Dendritic cell treated with granulocyte-macrophage colony-stimulating factor and Interleukin-4, amounts not matched to agents 40 ng/mL and 50 ng/mL, for 4 days (primary cell): ENCODE data around the gene SPECC1L.
"Not testable (repeated sequence)": the region's sequence is repeated elsewhere in the genome, so short reads cannot be mapped to it uniquely, and the experiment has no call there.

Experiments
- H3K27ac Mint-ChIP-seq: one replicate; pipeline ENCODE4 v1.8.0; 2022; ENCODE audit warnings: mild to moderate bottlenecking, mixed read lengths
- H3K27me3 Mint-ChIP-seq: one replicate; pipeline ENCODE4 v1.8.0; 2022; ENCODE audit warnings: mild to moderate bottlenecking, mixed read lengths
- H3K36me3 Mint-ChIP-seq: one replicate; pipeline ENCODE4 v1.8.0; 2022; ENCODE audit warnings: low read depth, mixed read lengths
- H3K4me1 Mint-ChIP-seq: one replicate; pipeline ENCODE4 v1.8.0; 2022; ENCODE audit warnings: low read depth, mixed read lengths
- H3K4me3 Mint-ChIP-seq: one replicate; pipeline ENCODE4 v1.8.0; 2022; ENCODE audit warnings: mild to moderate bottlenecking, moderate library complexity, mixed read lengths
- H3K9me3 Mint-ChIP-seq: one replicate; pipeline ENCODE4 v1.8.0; 2022; ENCODE audit warnings: mixed read lengths
- intact Hi-C: fragments of 100-400 bp; cut with micrococcal nuclease; formaldehyde crosslinking; loops from one replicate; pipeline ENCODE4 v1.15.0; 2022

Gene SPECC1L

DNA sequence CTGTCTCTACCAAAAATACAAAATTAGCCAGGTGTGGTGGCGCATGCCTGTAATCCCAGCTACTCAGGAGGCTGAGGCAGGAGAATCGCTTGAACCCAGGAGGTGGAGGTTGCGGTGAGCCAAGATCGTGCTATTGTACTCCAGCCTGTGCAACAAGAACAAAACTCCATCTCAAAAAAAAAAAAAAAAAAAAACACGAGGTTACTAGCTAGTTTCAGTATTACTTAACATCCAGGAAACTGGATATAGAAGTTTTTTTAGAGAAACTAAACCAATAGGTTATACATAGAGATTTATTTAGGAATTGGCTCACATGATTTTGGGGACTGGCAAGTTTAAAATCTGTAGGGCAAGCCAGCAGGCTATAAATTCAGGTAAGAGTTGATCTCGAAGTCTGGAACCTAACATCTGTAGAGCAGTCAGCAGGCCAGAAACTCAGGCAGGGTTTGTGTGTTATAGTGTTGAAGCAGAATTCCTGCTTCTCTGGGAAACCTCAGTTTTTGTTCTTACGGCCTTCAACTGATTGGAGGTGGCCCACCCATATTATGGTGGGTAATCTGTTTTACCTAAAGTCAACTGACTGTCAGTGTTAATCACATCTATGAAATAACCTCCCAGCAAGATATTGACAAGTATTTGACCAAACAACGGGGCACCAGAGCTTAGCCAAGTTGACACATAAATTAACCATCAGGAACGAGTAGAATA is 29.5 kb upstream of the SPECC1L start:
- H3K27me3 Mint-ChIP-seq, H3K9me3 Mint-ChIP-seq, intact Hi-C loops: not testable (repeated sequence)
- Mint-ChIP-seq H3K27ac (peak overlapping the region; percentile 88), H3K4me1 (peaks cover 76% of the 10 kb centered on the region), H3K36me3 (peaks cover 78% of the 10 kb centered on the region), H3K4me3 (peak overlapping the region; percentile 59)

DNA sequence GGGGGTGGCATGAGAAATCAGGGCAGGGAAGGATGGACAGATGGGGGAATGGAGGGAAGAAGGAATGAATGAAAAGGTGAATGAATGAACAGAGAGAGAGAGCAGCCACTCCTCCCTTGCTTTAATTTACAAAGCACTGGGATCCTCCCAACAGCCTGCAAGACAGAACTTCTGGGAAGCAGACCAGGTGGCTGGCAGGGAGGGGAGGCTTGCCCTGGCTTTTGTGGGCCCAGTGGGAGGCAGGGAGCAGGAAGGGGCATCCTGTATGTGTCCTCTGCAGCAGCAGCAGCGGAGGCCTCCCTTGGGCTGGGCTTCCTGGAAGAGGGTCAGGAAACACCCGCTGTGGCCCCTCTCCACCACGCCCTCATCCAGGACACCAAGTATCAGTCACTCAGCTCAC is 27.2 kb upstream of the SPECC1L start:
- Mint-ChIP-seq H3K36me3 (peaks cover 56% of the 10 kb centered on the region), H3K27ac (peak overlapping the region; percentile 88), H3K4me3 (peak overlapping the region; percentile 92), H3K4me1 (peaks cover 80% of the 10 kb centered on the region)
- H3K27me3 Mint-ChIP-seq, intact Hi-C loops, H3K9me3 Mint-ChIP-seq: not testable (repeated sequence)

DNA sequence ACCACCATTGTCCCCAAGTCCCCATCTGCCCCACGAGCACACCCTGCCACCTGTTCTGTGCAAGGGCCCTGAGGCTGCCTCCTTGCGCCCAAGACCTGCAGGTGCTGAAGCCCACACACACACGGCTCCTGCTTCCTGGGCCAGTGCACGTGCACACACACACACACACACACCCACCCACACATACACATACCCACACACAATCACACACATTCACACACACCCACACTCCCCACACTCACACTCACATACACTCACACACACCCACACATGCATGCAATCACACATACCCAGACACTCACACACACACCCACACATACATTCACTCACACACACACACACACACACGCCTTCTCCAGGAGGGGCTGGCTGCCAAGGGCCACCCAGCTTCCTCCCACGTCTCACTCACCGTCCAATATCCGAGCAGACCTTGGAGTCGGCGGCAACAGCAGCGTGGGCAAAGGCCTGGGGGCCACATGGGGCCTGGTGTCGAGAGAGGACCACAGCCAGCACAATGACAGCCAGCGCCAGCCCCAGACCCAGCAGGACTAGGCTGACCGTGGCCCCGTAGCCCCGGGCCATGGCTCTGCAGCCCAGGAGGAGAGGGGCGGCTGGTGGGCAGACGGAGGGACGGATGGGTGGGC is 26.4 kb upstream of the SPECC1L start:
- Mint-ChIP-seq H3K36me3 (peaks cover 49% of the 10 kb centered on the region), H3K4me3 (peak overlapping the region; percentile 92), H3K4me1 (peaks cover 75% of the 10 kb centered on the region), H3K9me3 (no peaks in the 10 kb centered on the region), H3K27me3 (no peaks in the 10 kb centered on the region), H3K27ac (peak overlapping the region; percentile 88)
- intact Hi-C loops, result no loop called here

DNA sequence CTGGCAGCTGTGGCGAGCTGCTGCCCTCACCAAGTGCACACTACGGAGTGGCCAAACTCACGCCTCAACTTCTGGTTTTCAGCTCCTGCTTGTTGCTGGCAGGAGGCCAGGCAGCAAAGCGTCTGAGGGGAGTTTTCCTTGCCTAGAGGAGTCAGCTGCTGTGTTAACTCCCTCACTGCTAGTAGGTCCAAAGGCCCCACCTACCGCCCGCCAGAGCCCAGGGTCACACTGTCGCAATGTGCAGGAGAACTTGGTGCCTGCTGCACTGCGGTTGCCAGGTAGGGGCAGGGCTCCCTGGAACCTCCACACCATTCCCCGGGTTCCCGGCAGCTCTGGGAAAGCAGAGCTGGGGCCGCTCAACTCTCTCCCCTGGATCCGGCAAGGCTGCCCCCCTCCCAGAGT is 25.6 kb upstream of the SPECC1L start, which contains the start of gene GGT5:
Gene GGT5, minus strand, starts transcription at position 53 of the 402 bp plus-strand sequence. CDS start 357 bp downstream, outside the sequence.
- H3K27me3 Mint-ChIP-seq, H3K9me3 Mint-ChIP-seq, intact Hi-C loops: not testable (repeated sequence)
- peaks cover 42% of the 10 kb centered on the region for H3K36me3 Mint-ChIP-seq
- peak within 1 kb of the TSS; percentile 92 for H3K4me3 Mint-ChIP-seq
- H3K4me1 Mint-ChIP-seq, result peaks cover 70% of the 10 kb centered on the region
- peak within 1 kb of the TSS; percentile 88 for H3K27ac Mint-ChIP-seq

DNA sequence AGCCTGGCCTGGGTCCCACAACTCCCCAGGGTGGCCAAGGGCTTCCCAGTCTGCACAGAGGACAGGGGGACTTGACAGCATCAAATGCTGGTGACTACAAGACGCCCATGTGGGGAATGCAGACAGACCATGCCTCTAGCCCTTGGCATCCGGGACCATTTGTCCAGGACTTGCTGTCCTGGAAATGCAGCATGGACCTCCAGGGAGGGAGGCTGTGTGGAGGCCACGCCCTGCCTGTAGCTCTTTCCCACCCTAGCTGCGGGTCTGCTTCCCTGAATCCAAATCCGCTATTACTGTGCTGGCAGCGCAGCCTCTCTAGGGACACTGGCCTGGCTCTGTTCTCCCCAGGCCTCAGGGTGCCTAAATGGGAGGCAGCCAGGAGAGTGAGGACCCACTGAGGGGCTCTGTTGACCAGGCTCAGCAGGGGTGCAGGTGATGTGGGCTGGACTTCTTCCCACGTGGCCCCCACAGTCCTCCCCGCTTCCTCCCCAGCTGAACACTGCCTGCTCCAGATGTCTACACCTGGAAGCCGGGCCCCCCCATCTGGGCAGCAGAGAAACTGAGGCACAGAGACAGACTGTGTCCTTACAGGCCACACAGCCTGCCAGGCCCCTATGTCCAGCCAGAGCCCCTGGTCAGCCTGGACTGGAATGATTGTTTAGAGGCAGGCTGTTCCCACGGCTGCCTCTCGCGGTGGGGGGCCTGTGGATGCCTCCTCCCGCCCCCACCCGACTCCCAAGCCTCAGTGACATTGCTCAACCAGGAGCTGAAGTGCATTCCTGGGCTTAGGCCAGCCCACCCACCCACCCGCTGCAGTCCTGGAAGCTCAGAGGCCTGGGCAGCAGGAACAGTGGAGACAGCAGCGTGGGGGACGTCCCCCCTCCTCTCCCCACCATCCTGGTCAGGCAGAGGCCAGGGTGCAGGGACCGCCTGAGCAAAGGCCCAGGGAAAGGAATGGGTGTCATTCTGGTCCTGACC is 24.8 kb upstream of the SPECC1L start:
- peaks cover 61% of the 10 kb centered on the region for H3K4me1 Mint-ChIP-seq
- H3K27ac Mint-ChIP-seq, result peak overlapping the region; percentile 88
- intact Hi-C loops, result loop anchor here (2.0 kb wide), 1 partner anchor 57 kb away; no protein-coding TSS in a partner anchor
- peaks cover 33% of the 10 kb centered on the region for H3K36me3 Mint-ChIP-seq
- H3K9me3 Mint-ChIP-seq, H3K27me3 Mint-ChIP-seq: not testable (repeated sequence)
- H3K4me3 Mint-ChIP-seq, result peak overlapping the region; percentile 92

DNA sequence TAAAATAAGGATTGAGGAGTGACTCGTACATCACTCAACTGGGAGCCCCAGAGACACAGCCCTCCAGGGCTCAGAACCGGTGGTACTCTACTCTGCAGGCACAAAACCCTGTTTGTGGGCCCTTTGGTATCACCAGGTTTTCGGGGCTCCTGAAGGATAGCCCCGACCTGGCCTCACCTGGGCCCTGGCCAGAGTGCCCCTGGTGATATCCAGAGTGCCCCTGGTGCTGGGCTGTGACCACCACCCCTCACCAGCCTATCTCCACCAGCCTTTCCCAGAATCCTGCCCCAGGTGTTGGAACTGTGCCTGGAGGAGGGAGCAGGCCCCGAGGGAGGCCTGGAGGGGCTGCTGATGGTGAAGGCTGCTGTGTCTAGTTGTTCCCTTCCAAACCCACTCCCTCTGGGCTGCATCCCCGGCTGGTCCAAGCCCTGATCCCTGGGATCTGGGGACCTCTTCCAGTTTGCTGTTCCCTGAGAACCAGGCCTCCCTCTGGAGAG is 23.6 kb upstream of the SPECC1L start:
- intact Hi-C loops, result loop anchor here (2.0 kb wide), 1 partner anchor 58 kb away; no protein-coding TSS in a partner anchor
- no peaks in the 10 kb centered on the region for H3K27me3 Mint-ChIP-seq
- peak overlapping the region; percentile 68 for H3K27ac Mint-ChIP-seq
- no peaks in the 10 kb centered on the region for H3K9me3 Mint-ChIP-seq
- peaks cover 52% of the 10 kb centered on the region for H3K4me1 Mint-ChIP-seq
- H3K36me3 Mint-ChIP-seq, result peaks cover 28% of the 10 kb centered on the region
- H3K4me3 Mint-ChIP-seq, result peak overlapping the region; percentile 23

DNA sequence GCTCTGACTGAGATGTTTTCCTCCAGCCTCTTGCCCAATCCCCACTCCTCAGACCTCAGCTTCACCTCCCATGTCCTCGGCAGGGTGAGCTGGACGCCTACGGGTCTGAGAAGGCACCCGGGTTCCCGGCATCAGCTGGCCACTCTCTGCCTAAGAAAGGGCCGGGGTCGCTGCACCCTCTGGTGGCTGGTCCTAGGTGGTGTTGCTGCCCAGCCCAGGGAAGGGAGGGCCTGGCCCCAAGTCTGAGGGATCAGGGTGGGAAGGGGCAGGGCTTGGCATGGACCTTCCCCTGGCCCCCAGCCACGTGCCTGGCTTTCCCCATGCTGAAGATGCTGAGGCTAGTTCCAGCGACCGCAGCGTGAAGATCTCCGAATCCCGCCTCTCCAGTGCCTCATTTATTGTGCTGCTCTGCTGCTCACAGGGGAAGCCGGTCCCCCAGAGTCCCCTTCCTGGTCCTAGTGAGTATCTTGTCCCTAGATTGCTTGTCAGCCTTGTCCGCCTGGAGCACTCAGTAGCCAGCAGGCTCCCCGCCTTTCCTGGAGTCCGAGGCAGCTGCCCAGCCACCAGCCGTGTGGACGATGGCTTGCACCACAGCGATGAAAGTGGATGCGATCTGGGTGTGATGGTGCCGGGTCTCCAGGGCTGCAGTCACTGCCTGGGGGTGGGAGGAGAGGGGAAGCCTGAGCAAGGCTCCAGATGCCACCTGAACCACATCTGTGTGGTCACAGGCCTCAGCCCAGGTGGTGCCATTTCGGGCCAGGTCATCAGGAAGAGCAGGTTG is 22.9 kb upstream of the SPECC1L start:
- Mint-ChIP-seq H3K4me3 (peak overlapping the region; percentile 23), H3K4me1 (peaks cover 45% of the 10 kb centered on the region), H3K27me3 (no peaks in the 10 kb centered on the region), H3K27ac (peak overlapping the region; percentile 68), H3K9me3 (no peaks in the 10 kb centered on the region), H3K36me3 (peaks cover 21% of the 10 kb centered on the region)
- intact Hi-C loops, result loop anchor here (2.0 kb wide), 1 partner anchor 59 kb away; no protein-coding TSS in a partner anchor

DNA sequence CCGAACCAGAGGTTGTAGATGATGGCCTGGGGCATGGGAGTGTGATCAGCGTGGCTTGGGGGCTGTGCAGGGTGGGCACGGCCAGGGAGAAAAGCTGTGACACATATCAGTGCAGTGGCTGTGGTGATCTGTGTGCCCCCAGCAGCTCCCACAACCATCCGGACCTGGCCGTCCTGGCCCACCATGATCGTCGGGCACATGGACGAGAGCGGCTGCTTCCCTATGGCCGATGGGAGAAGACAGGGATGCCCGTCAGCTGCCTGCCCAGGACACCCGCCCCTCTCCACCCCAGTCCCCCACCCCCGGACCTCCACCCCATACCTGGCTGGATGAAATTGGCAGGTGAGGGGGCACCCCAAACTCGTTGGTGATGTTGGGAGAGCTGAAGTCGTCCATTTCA is 22.0 kb upstream of the SPECC1L start:
- H3K4me3 Mint-ChIP-seq, H3K27ac Mint-ChIP-seq, intact Hi-C loops, H3K27me3 Mint-ChIP-seq, H3K9me3 Mint-ChIP-seq: not testable (repeated sequence)
- Mint-ChIP-seq H3K36me3 (peaks cover 13% of the 10 kb centered on the region), H3K4me1 (peaks cover 39% of the 10 kb centered on the region)

DNA sequence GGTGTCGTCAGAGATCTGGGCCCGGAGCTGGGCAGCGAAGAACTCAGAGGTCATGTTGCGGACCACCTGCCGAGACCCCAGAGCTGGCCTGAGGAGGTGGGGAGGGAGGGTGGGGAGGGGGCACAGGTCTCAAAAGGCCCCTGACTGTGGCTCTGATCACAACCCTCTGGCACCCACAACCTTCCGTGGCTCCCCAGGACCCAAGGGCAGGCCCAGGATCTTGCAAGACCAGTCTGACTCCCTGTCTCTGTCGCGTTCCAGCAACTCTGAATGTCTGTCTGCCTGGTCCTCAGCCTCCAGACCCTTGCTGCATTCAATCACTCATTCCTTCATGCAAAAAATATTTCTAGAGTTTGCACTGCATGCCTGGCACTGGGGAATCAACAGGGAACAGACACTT is 21.2 kb upstream of the SPECC1L start:
- intact Hi-C loops, H3K36me3 Mint-ChIP-seq, H3K27me3 Mint-ChIP-seq, H3K4me3 Mint-ChIP-seq, H3K27ac Mint-ChIP-seq, H3K9me3 Mint-ChIP-seq: not testable (repeated sequence)
- peaks cover 34% of the 10 kb centered on the region for H3K4me1 Mint-ChIP-seq

DNA sequence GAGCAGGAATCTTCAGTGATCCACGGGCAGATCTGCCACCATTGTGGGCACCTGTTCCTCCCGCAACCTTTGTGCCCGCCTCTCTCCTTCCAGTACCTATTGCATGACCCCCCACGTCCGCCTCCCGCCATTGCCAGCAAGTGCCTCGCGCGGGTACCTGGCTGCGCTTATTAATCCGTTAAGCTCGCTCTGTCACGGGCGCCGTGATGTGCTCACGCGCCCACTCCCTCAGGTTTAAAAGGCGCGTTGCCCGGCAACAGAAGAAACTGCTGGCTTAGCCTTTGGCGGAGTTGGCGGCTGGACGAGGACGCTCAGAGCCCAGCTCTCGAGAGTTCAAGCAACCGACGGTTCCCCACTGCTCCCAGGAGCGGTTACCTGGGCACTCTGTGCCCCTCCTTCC is 19.3 kb upstream of the SPECC1L start:
- H3K36me3 Mint-ChIP-seq, intact Hi-C loops, H3K4me3 Mint-ChIP-seq, H3K27ac Mint-ChIP-seq, H3K27me3 Mint-ChIP-seq, H3K9me3 Mint-ChIP-seq: not testable (repeated sequence)
- peaks cover 17% of the 10 kb centered on the region for H3K4me1 Mint-ChIP-seq

DNA sequence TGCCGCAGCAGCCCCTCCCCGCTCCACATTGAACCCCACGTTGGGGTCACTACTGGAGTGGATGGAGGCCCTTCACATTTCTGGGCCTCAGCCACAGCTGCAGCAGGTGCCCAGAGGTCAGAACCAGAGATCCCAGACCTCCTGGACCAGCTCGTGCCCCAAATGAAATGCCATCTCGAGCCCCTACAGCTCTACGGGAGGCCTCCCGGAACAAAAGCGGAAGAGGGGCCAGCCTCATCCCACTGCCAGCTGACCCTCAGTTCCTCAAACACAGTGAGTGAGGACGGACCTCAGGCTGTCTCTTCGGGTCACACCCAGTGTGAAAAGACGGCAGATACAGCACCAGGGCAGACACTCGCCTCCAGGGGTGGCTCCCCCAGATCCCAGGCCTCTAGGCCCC is 17.5 kb upstream of the SPECC1L start:
- H3K9me3 Mint-ChIP-seq, H3K4me1 Mint-ChIP-seq, H3K36me3 Mint-ChIP-seq, H3K4me3 Mint-ChIP-seq, intact Hi-C loops, H3K27me3 Mint-ChIP-seq: not testable (repeated sequence)
- peak overlapping the region; percentile 23 for H3K27ac Mint-ChIP-seq

DNA sequence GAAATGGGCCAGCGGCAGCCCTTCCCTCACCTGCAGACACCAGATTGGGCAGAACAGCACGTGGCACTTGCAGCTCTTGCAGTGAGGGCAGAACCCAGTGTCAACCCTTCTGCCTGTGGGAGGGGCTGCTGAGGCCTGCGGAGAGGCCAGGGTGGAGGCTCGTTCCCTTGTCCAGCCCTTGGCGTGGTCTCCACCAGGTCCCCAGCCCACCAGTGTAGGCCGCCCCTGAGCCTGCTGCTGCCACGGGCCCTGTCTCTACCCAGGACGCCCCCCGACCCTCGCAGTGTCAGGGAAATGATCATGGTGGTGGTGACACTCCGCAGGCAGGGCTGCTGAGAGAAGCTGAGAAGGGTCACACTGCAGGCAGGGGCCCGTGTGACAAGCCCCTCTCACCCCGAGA is 14.5 kb upstream of the SPECC1L start:
- H3K27ac Mint-ChIP-seq, H3K9me3 Mint-ChIP-seq, H3K4me1 Mint-ChIP-seq, H3K4me3 Mint-ChIP-seq, H3K27me3 Mint-ChIP-seq, H3K36me3 Mint-ChIP-seq, intact Hi-C loops: not testable (repeated sequence)

DNA sequence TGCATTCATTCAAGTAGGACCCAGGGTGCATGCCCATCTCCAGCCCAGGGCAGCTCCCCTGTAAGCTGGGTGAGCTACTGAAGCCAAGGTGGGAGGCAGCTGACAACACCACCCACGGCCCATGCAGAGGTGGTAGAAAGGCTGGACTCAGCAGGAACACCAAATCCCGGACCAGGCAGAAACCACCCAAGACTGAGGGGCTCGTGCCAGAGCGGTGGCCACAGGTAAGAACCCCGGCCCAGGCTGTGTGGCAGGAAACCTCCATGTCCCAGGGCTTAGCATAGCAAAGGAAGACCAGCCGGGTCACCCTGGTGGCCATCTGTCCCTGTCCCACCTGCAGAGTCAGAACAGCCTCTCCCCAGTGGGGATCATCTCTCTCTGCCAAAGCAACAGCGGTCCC is 13.9 kb upstream of the SPECC1L start:
- H3K36me3 Mint-ChIP-seq, H3K4me1 Mint-ChIP-seq, H3K4me3 Mint-ChIP-seq, H3K27me3 Mint-ChIP-seq, H3K27ac Mint-ChIP-seq, H3K9me3 Mint-ChIP-seq, intact Hi-C loops: not testable (repeated sequence)
